ENCODE data around the gene ERGIC1. TPM values are rescaled to one million over a fixed set of nuclear protein-coding genes. Genes with fewer than 3 reads are reported as not detected.
A peak's percentile ranks its signal among the peaks of the same experiment; 100 is the strongest.

Gene ERGIC1
- total RNA-seq, 1 experiment from 2014 or later: 77.0 TPM

DNA sequence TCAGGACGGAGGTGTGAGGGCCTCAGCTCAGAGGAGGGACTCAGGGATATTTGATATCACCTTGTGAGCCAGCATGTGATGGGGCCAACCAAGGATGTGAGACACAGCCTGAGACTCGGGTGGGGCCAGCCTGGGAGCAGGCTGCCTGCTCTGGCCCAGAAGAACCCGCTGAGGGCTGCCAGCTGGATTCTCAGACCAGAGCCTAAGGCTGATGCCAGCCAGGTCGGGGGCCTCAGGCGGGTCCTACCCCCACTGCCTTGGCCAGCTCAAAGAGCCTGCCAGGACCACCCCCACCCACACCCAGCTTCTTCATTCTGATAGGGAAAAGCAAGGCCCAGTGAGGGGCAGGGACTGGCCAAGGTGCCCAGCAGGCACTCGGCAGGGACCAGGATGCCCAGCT is 42.8 kb upstream of the ERGIC1 start:
- no peak overlapping the region for H4K91ac ChIP-seq (ENCODE audit: insufficient read length, low read depth, low read length)
- H3K36me3 Mint-ChIP-seq (ENCODE audit: insufficient read depth in 1 of 3, low read depth in 3 of 3): no peaks in the 10 kb centered on the region
- no peak overlapping the region for H3K4me2 ChIP-seq (ENCODE audit: insufficient read depth, insufficient read length, low read length)
- no peak overlapping the region for H4K8ac ChIP-seq (replicated peaks; ENCODE audit: insufficient read length, low read depth, low read length)
- H3T11ph ChIP-seq (ENCODE audit: low read length): no peak overlapping the region
- H3K27ac Mint-ChIP-seq: no peak overlapping the region
- no peak overlapping the region; the same call in 1 of the 2 replicates for H3K4ac ChIP-seq (ENCODE audit: low read depth, low read length)
- no peaks in the 10 kb centered on the region for H3K27me3 ChIP-seq (ENCODE audit: insufficient read depth, low read length)
- no peaks in the 10 kb centered on the region for H3K9me3 ChIP-seq (ENCODE audit: control insufficient read depth, low read depth, low read length)
- no peaks in the 10 kb centered on the region; the same call in none of the 2 replicates for H3K27me3 Mint-ChIP-seq (ENCODE audit: low read depth)
- no peak overlapping the region for H3K18ac ChIP-seq (ENCODE audit: insufficient read length, low read depth, low read length)
- no peaks in the 10 kb centered on the region for H3K4me1 ChIP-seq (ENCODE audit: insufficient read depth, low read length)
- H3K9me3 Mint-ChIP-seq: no peaks in the 10 kb centered on the region; a peak in 1 of 5 replicates
- H3K23me2 ChIP-seq (ENCODE audit: insufficient read length, low read depth, low read length, poor library complexity, severe bottlenecking): no peaks in the 10 kb centered on the region
- peaks cover 0 to 11% of the 10 kb centered on the region in 2 experiments; a peak in 3 of 4 replicates for H3K4me1 Mint-ChIP-seq
- peak; percentile 17 for DNase-seq
- no peak overlapping the region; the same call in 1 of the 2 replicates for H3K14ac ChIP-seq (ENCODE audit: insufficient read depth, low read length)
- no peak overlapping the region for H2AFZ ChIP-seq (ENCODE audit: low read length)
- no peak overlapping the region for H2AK5ac ChIP-seq (ENCODE audit: insufficient read length, low read length)
- H2BK120ac ChIP-seq (ENCODE audit: low read depth, low read length, poor library complexity, severe bottlenecking): no peak overlapping the region
- H2BK15ac ChIP-seq (ENCODE audit: low read depth, low read length): no peak overlapping the region
- no peak overlapping the region for H3K27ac ChIP-seq (ENCODE audit: insufficient read length, low read depth, low read length)
- H3K56ac ChIP-seq (ENCODE audit: insufficient read length, low read depth, low read length): no peak overlapping the region
- no peaks in the 10 kb centered on the region for H3K79me1 ChIP-seq (ENCODE audit: insufficient read depth, low read depth, low read length, poor library complexity, severe bottlenecking)
- H3K79me2 ChIP-seq (ENCODE audit: insufficient read depth, low read length): no peaks in the 10 kb centered on the region
- TF ChIP-seq CTCF (conservative IDR thresholded peaks at IDR 0.05): no peak
- no peaks in the 10 kb centered on the region for H4K20me1 ChIP-seq (ENCODE audit: control insufficient read depth, insufficient read depth, insufficient read length)
- WGBS (ENCODE audit: extremely low coverage, insufficient read length, low lambda C conversion rate): no CpG with 5 or more reads among the region's 6 CpGs
- no peak overlapping the region for H2BK5ac ChIP-seq (ENCODE audit: insufficient read length, low read length)
- H3K9ac ChIP-seq (ENCODE audit: extremely low read depth, insufficient read length, low read length): no peak overlapping the region
- no peak overlapping the region for H4K5ac ChIP-seq (ENCODE audit: insufficient read length, low read depth, low read length)
- H2BK12ac ChIP-seq (ENCODE audit: insufficient read length, low read depth, low read length): no peak overlapping the region
- H3K23ac ChIP-seq (ENCODE audit: insufficient read length, low read depth, low read length): no peak overlapping the region
- no peak overlapping the region for H2BK20ac ChIP-seq (ENCODE audit: low read depth, low read length, poor library complexity, severe bottlenecking)
- no peak overlapping the region for H3K4me3 Mint-ChIP-seq

Measured in H9 (cell line).